A549 (cell line): ENCODE results near the gene LRIT3. TPM values are rescaled to one million over a fixed set of nuclear protein-coding genes. Genes with fewer than 3 reads are reported as not detected.

Experiments used
- ATAC-seq, 2 experiments: fragments of 200-7000 bp in 1 of 2; fragments of >200 bp in 1 of 2; cut with Nextera tagmentation in 1 of 2; cut with Tn5 transposase in 1 of 2; 3 replicates each; pipeline versions ENCODE4 v1.8.0 to v1.9.1; 2018 to 2020; ENCODE audit warnings: mild to moderate bottlenecking in 1 of 2, moderate library complexity in 1 of 2
- CTCF ChIA-PET: fragments of 300-600 bp; sonication (Branson Sonifier 250); formaldehyde crosslinking; extraction: SDS; loops from one replicate; lab custom pipeline; 2021; ENCODE audit warnings: antibody characterized with exemption, inconsistent platforms; lab: Yijun Ruan, JAX
- POLR2A ChIA-PET: fragments of 350-600 bp; formaldehyde crosslinking; extraction: SDS; loops from one replicate; lab custom pipeline; 2021; ENCODE audit warnings: antibody characterized with exemption, inconsistent platforms; lab: Yijun Ruan, JAX
- DNase-seq, 2 experiments: peaks; one replicate each; pipeline versions ENCODE4 v3.0.0 to v3.0.0-alpha.2; 2011 to 2016; ENCODE audit warnings: low read depth in 1 of 2, low spot score in 1 of 2
- FAIRE-seq: peaks from 2 replicates; lab custom pipeline; 2011; peaks lifted over from hg19 to GRCh38; lab: Jason Lieb, UNC
- H3K27ac ChIP-seq, 2 experiments: fragments of >200 bp; sonication (Bioruptor Twin); formaldehyde crosslinking; 3 replicates each; pipeline ENCODE4 v1.5.1; 2016 to 2017
- H3K4me1 ChIP-seq: fragments of >200 bp; sonication (Bioruptor Twin); formaldehyde crosslinking; 3 replicates; pipeline ENCODE4 v1.6.1; 2016
- H3K4me2 ChIP-seq: fragments of >200 bp; sonication (Bioruptor Twin); formaldehyde crosslinking; 3 replicates; pipeline ENCODE4 v1.6.1; 2016
- H3K4me3 ChIP-seq: fragments of >200 bp; sonication (Bioruptor Twin); formaldehyde crosslinking; 3 replicates; pipeline ENCODE4 v1.5.1; 2016
- H3K9me3 ChIP-seq: fragments of >200 bp; sonication (Bioruptor Twin); formaldehyde crosslinking; 3 replicates; pipeline ENCODE4 v1.6.1; 2016
- BCL3 ChIP-seq: fragments of >200 bp; sonication (Bioruptor Twin); formaldehyde crosslinking; IDR thresholded peaks from 3 replicates; pipeline ENCODE4 v1.6.1; 2016
- BHLHE40 ChIP-seq: IDR thresholded peaks from 2 replicates; pipeline ENCODE4 v1.6.1; 2012; ENCODE audit warnings: low read depth, low read length, inconsistent platforms
- CBX8 ChIP-seq: fragments of 200-600 bp; sonication (generic); IDR thresholded peaks from 2 replicates; pipeline ENCODE4 v1.6.1; 2016
- CHD2 ChIP-seq: fragments of 150-350 bp; IDR thresholded peaks from 2 replicates; pipeline ENCODE4 v1.6.1; 2014; ENCODE audit warnings: low read length; ENCODE audit not compliant: partially characterized antibody
- E2F6 ChIP-seq: IDR thresholded peaks from 2 replicates; pipeline ENCODE4 v1.6.1; 2012; ENCODE audit warnings: low read depth, borderline replicate concordance
- ESRRA ChIP-seq: fragments of 150-350 bp; IDR thresholded peaks from 2 replicates; pipeline ENCODE4 v1.6.1; 2014; ENCODE audit warnings: mild to moderate bottlenecking, low read length, borderline replicate concordance
- FOSB ChIP-seq: fragments of 250-450 bp; sonication (Bioruptor Pico); IDR thresholded peaks from 2 replicates; pipeline ENCODE4 v1.5.0; 2020; ENCODE audit warnings: mild to moderate bottlenecking, moderate library complexity
- FOSL2 ChIP-seq, 2 experiments: fragments of 450-650 bp in 1 of 2; fragments of >200 bp in 1 of 2; sonication (Bioruptor Twin) in 1 of 2; formaldehyde crosslinking; IDR thresholded peaks; 2 replicates each; pipeline versions ENCODE4 v1.5.0 to v1.6.1; 2016 to 2020; ENCODE audit warnings: mild to moderate bottlenecking in 1 of 2, moderate library complexity in 1 of 2
- HDAC2 ChIP-seq: fragments of 200-600 bp; sonication (generic); IDR thresholded peaks from 2 replicates; pipeline ENCODE4 v1.6.1; 2016
- KDM1A ChIP-seq: fragments of 200-600 bp; sonication (generic); IDR thresholded peaks from 2 replicates; pipeline ENCODE4 v1.6.1; 2016; ENCODE audit warnings: low read depth, mild to moderate bottlenecking
- NFE2L2 ChIP-seq: fragments of 150-350 bp; conservative IDR thresholded peaks from 2 replicates; pipeline ENCODE4 v1.6.1; 2014; ENCODE audit warnings: low read length
- PBX3 ChIP-seq: IDR thresholded peaks from 2 replicates; pipeline ENCODE4 v1.6.1; 2012
- POLR2A ChIP-seq: IDR thresholded peaks from 2 replicates; pipeline ENCODE4 v1.6.1; 2012; ENCODE audit warnings: mild to moderate bottlenecking, low read length
- RAD21 ChIP-seq, 2 experiments: fragments of >200 bp in 1 of 2; sonication (Bioruptor Twin) in 1 of 2; formaldehyde crosslinking in 1 of 2; IDR thresholded peaks in 1 of 2; conservative IDR thresholded peaks in 1 of 2; 2 replicates in 1 of 2; 3 replicates in 1 of 2; pipeline ENCODE4 v1.6.1; 2012 to 2018; ENCODE audit warnings: inconsistent platforms in 1 of 2
- RCOR1 ChIP-seq: fragments of 150-350 bp; IDR thresholded peaks from 2 replicates; pipeline ENCODE4 v1.6.1; 2014; ENCODE audit warnings: antibody characterized with exemption, low read length, low read depth
- RNF2 ChIP-seq: fragments of 200-600 bp; sonication (generic); IDR thresholded peaks from 2 replicates; pipeline ENCODE4 v1.6.1; 2016; ENCODE audit warnings: low read depth, mild to moderate bottlenecking, antibody characterized with exemption, moderate library complexity, borderline replicate concordance
- SMC3 ChIP-seq: fragments of >200 bp; sonication (Bioruptor Twin); formaldehyde crosslinking; IDR thresholded peaks from 3 replicates; pipeline ENCODE4 v1.6.1; 2018; ENCODE audit warnings: inconsistent platforms
- SREBF2 ChIP-seq: fragments of 450-650 bp; IDR thresholded peaks from 2 replicates; pipeline ENCODE4 v1.6.1; 2014; ENCODE audit warnings: mild to moderate bottlenecking, moderate library complexity
- ZC3H11A ChIP-seq: fragments of 450-650 bp; IDR thresholded peaks from 2 replicates; pipeline ENCODE4 v1.6.1; 2014; ENCODE audit warnings: antibody characterized with exemption, mild to moderate bottlenecking
- WGBS: methylation state at CpG from one replicate; pipeline ENCODE4 v1.1.6; 2017; ENCODE audit errors: missing lambda C conversion rate; 5-methylcytosine and 5-hydroxymethylcytosine counted together
- polyA plus RNA-seq, 4 experiments: library from polyadenylated mRNA; depleted of rRNA in 3 of 4; stranded (reverse); fragments of >200 nt; fragmentation: RNase III in 1 of 4; extraction: RNeasy Plus Mini Kit Qiagen cat#74134 plus additional on column Dnase treatment in 1 of 4; gene quantifications; 2 replicates in 3 of 4; 3 replicates in 1 of 4; pipeline ENCODE4 v1.2.3, GENCODE V29; 2011 to 2017

The LRIT3 gene
- polyA plus RNA-seq, 2 of the 4 experiments (the other 2 are of a cell fraction), result 0.06 TPM

GRCh38 chr4:109818268-109818667 is 29.6 kb upstream of the LRIT3 start:
- TF ChIP-seq BCL3, result no peak
- TF ChIP-seq RCOR1, result no peak
- no peak for TF ChIP-seq SREBF2
- TF ChIP-seq NFE2L2, result no peak
- no peak for TF ChIP-seq E2F6
- TF ChIP-seq FOSB (CRISPR knock-in tag), result no peak
- TF ChIP-seq POLR2A, result no peak
- no peak for TF ChIP-seq BHLHE40
- no peak for TF ChIP-seq RAD21 (conservative IDR thresholded peaks at IDR 0.05 in 1 of 2, IDR thresholded peaks at IDR 0.05 in 1 of 2)
- no peak overlapping the region for H3K4me2 ChIP-seq
- H3K9me3 ChIP-seq, result no peaks in the 10 kb centered on the region
- no peak overlapping the region for H3K4me3 ChIP-seq
- H3K4me1 ChIP-seq, result peaks cover 11% of the 10 kb centered on the region; the same call in 2 of the 3 replicates
- ChIA-PET POLR2A (no interaction called here), CTCF (interaction anchor here (1.6 kb wide), 1 partner anchor 9 kb away, joined by 5 read pairs; the partner anchor contains the start of gene RRH)
- 91% methylated on average over 4 of the region's 4 CpGs for WGBS
- H3K27ac ChIP-seq, result no peak overlapping the region
- no peak for FAIRE-seq
- no peak for ATAC-seq
- no peak for DNase-seq

- Histone ChIP-seq H3K9me3 (no peaks in the 10 kb centered on the region), H3K4me1 (peaks cover 11% of the 10 kb centered on the region; the same call in 2 of the 3 replicates), H3K27ac (no peak overlapping the region), H3K4me3 (no peak overlapping the region), H3K4me2 (no peak overlapping the region)
- no peak for DNase-seq
- ChIA-PET CTCF (no interaction called here), POLR2A (no interaction called here)
- ATAC-seq, result no peak
- WGBS, result 95% methylated on average over 2 of the region's 2 CpGs
- no peak for FAIRE-seq
- TF ChIP-seq CBX8 (no peak), E2F6 (no peak), SMC3 (no peak), KDM1A (no peak), PBX3 (no peak), NFE2L2 (no peak), ZC3H11A (no peak), RNF2 (no peak), HDAC2 (no peak), FOSL2 (IDR thresholded peaks at IDR 0.05) (no peak), FOSL2 (CRISPR knock-in tag; IDR thresholded peaks at IDR 0.05) (no peak)
- TF ChIP-seq, all 56 proteins: peak for 0
These were observed 27.3 kb upstream of the LRIT3 start for GRCh38 chr4:109820563-109820962.

- ATAC-seq, result no peak
- Histone ChIP-seq H3K4me3 (no peak overlapping the region), H3K27ac (no peak overlapping the region), H3K4me2 (no peak overlapping the region), H3K4me1 (peaks cover 11% of the 10 kb centered on the region; the same call in 2 of the 3 replicates), H3K9me3 (no peaks in the 10 kb centered on the region)
- CTCF ChIA-PET, result no interaction called here
- POLR2A ChIA-PET, result no interaction called here
- 79% methylated on average over 2 of the region's 2 CpGs for WGBS
- DNase-seq, result no peak
- FAIRE-seq, result no peak
- TF ChIP-seq CHD2 (no peak), FOSL2 (IDR thresholded peaks at IDR 0.05) (no peak), FOSL2 (CRISPR knock-in tag; IDR thresholded peaks at IDR 0.05) (no peak), ESRRA (no peak), CBX8 (no peak), E2F6 (no peak)
These were observed 26.7 kb upstream of the LRIT3 start for GRCh38 chr4:109821185-109821584.
